Mesenchymal stem cell (in vitro differentiated cells and primary cell): Measurements from ENCODE around the gene ALKBH7.

Experiments
- DNase-seq: peaks from one replicate; pipeline ENCODE4 v3.0.0-alpha.2; 2013
- H2AFZ ChIP-seq: one replicate; pipeline ENCODE4 v1.6.1; 2013; ENCODE audit warnings: low read depth, mild to moderate bottlenecking, control low read depth, inconsistent platforms, low read length, moderate library complexity
- H2AK5ac ChIP-seq: 2 replicates; pipeline ENCODE4 v1.6.1; 2013; ENCODE audit warnings: low read length, moderate library complexity, mild to moderate bottlenecking, inconsistent platforms; ENCODE audit not compliant: severe bottlenecking
- H2BK120ac ChIP-seq: one replicate; pipeline ENCODE4 v1.6.1; 2013; ENCODE audit warnings: low read depth, mild to moderate bottlenecking, inconsistent platforms, low read length, moderate library complexity
- H2BK12ac ChIP-seq, 2 experiments: one replicate each; pipeline ENCODE4 v1.6.1; 2013; ENCODE audit warnings: inconsistent platforms in 2 of 2, low read length in 2 of 2, mild to moderate bottlenecking in 2 of 2, moderate library complexity in 2 of 2, control low read depth in 1 of 2
- H2BK15ac ChIP-seq: one replicate; pipeline ENCODE4 v1.6.1; 2013; ENCODE audit warnings: mild to moderate bottlenecking, low read depth, inconsistent platforms; ENCODE audit not compliant: poor library complexity, severe bottlenecking
- H2BK5ac ChIP-seq: 2 replicates; pipeline ENCODE4 v1.6.1; 2013; ENCODE audit warnings: low read depth, mild to moderate bottlenecking, low read length, control low read depth, inconsistent platforms; ENCODE audit not compliant: poor library complexity, severe bottlenecking
- H3K14ac ChIP-seq, 2 experiments: one replicate each; pipeline ENCODE4 v1.6.1; 2013; ENCODE audit warnings: inconsistent platforms in 2 of 2, low read length in 2 of 2, control low read depth in 1 of 2, mild to moderate bottlenecking in 1 of 2, moderate library complexity in 1 of 2
- H3K18ac ChIP-seq, 2 experiments: one replicate each; pipeline ENCODE4 v1.6.1; 2013; ENCODE audit warnings: inconsistent platforms in 2 of 2, low read length in 2 of 2, control low read depth in 1 of 2, low read depth in 1 of 2, mild to moderate bottlenecking in 1 of 2
- H3K23ac ChIP-seq, 2 experiments: one replicate each; pipeline ENCODE4 v1.6.1; 2013; ENCODE audit warnings: inconsistent platforms in 2 of 2, low read length in 2 of 2, mild to moderate bottlenecking in 2 of 2, moderate library complexity in 2 of 2, control low read depth in 1 of 2
- H3K27ac ChIP-seq: 2 replicates; pipeline ENCODE4 v1.5.1; 2013; ENCODE audit warnings: mild to moderate bottlenecking, moderate library complexity, low read length, control low read depth, inconsistent platforms; ENCODE audit not compliant: poor library complexity, severe bottlenecking
- H3K27me3 ChIP-seq, 2 experiments: 2 replicates each; pipeline versions ENCODE4 v1.6.1 to v1.7.0; 2013; ENCODE audit warnings: low read length in 2 of 2, mild to moderate bottlenecking in 2 of 2, moderate library complexity in 2 of 2, control low read depth in 1 of 2, inconsistent platforms in 1 of 2; ENCODE audit not compliant: control insufficient read depth in 1 of 2, insufficient read depth in 1 of 2
- H3K36me3 ChIP-seq, 2 experiments: 2 replicates each; pipeline versions ENCODE4 v1.6.1 to v1.7.0; 2013; ENCODE audit warnings: low read length in 2 of 2, control low read depth in 1 of 2, inconsistent platforms in 1 of 2, low read depth in 1 of 2, mild to moderate bottlenecking in 1 of 2; ENCODE audit not compliant: insufficient read depth in 2 of 2, control insufficient read depth in 1 of 2
- H3K4ac ChIP-seq, 2 experiments: one replicate each; pipeline ENCODE4 v1.6.1; 2013; ENCODE audit warnings: inconsistent platforms in 2 of 2, low read length in 2 of 2, mild to moderate bottlenecking in 2 of 2, moderate library complexity in 2 of 2, control low read depth in 1 of 2, low read depth in 1 of 2
- H3K4me1 ChIP-seq: 2 replicates; pipeline ENCODE4 v1.6.1; 2013; ENCODE audit warnings: low read depth, low read length, control low read depth; ENCODE audit not compliant: control insufficient read depth, insufficient read depth
- H3K4me2 ChIP-seq: 2 replicates; pipeline ENCODE4 v1.6.1; 2013; ENCODE audit warnings: low read length, mild to moderate bottlenecking, inconsistent platforms; ENCODE audit not compliant: poor library complexity, severe bottlenecking
- H3K4me3 ChIP-seq, 2 experiments: 2 replicates each; pipeline versions ENCODE4 v1.5.1 to v1.7.0; 2013; ENCODE audit warnings: low read length in 2 of 2, mild to moderate bottlenecking in 2 of 2, control low read depth in 1 of 2, low read depth in 1 of 2; ENCODE audit not compliant: insufficient read depth in 1 of 2
- H3K79me1 ChIP-seq: replicated peaks from 2 replicates; pipeline ENCODE4 v1.6.1; 2013; ENCODE audit warnings: mild to moderate bottlenecking, control low read depth, low read length, inconsistent platforms; ENCODE audit not compliant: poor library complexity, severe bottlenecking
- H3K9ac ChIP-seq: 2 replicates; pipeline ENCODE4 v1.7.0; 2013; ENCODE audit warnings: mild to moderate bottlenecking, low read length, moderate library complexity
- H3K9me3 ChIP-seq: 2 replicates; pipeline ENCODE4 v1.7.0; 2013; ENCODE audit warnings: mild to moderate bottlenecking, low read length; ENCODE audit not compliant: control insufficient read depth
- H4K8ac ChIP-seq: one replicate; pipeline ENCODE4 v1.6.1; 2013; ENCODE audit warnings: inconsistent platforms, mild to moderate bottlenecking, low read length, moderate library complexity
- H4K91ac ChIP-seq: one replicate; pipeline ENCODE4 v1.6.1; 2013; ENCODE audit warnings: mild to moderate bottlenecking, low read length, inconsistent platforms
- WGBS: methylation state at CpG from one replicate; pipeline ENCODE4 v1.1.7; 2013; ENCODE audit warnings: mixed read lengths; 5-methylcytosine and 5-hydroxymethylcytosine counted together

ALKBH7 gene

DNA sequence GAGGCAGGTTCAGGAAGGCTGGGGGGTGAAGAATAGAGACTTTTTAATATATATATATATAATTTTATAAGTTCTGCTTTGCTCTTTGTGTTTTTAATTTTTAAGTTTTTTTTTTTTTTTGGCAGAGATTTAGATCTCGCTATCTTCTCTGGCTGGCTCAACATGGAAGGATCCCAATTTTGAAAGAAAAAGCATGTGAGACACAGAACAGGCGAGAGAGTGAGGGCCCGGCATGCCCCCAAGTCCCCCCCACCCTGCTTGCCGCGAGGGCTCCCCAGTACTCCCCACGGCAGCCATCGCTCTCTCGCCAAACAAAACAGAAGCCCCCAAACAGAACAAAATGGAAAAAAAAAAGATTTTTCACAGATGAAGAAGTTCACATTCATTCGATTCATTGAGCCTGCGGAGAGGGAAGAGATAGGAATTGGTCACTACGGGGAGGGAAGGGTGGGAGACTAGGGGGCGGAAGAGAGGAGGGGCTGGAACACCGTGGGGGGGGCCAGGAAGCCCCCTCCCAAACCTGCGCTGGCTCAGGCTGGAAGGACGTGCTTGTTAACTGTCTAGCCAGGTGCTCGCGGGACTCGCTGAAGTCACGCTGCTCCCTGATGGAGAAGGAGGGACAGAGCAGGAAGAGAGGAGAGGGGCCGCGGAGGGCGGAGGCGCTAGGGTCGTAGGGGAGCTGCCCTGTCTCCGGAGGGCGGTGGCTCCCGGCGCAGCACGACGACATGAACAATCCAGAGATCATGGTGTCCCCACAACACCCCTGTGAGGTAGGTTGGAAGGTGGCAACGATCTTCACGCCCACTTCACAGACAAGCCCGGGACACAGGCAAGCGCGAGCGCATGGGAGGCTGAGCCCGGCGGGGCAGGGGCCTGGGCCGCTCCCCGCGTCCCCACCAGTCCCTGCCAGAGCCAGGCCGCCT, 41.4 kb downstream of the ALKBH7 start:
- Histone ChIP-seq H2AFZ (no peak overlapping the region), H3K14ac (no peak overlapping the region), H3K27ac (no peak overlapping the region), H3K36me3 (peaks cover 47 to 70% of the 10 kb centered on the region in 2 experiments), H2BK5ac (no peak overlapping the region), H3K23ac (no peak overlapping the region), H4K8ac (no peak overlapping the region), H3K18ac (no peak overlapping the region), H2BK120ac (no peak overlapping the region), H3K9me3 (no peaks in the 10 kb centered on the region), H3K4me1 (peaks cover 8% of the 10 kb centered on the region), H4K91ac (no peak overlapping the region), H2BK12ac (no peak overlapping the region), H2AK5ac (no peak overlapping the region), H3K4ac (no peak overlapping the region), H2BK15ac (no peak overlapping the region), H3K79me1 (peaks cover 43% of the 10 kb centered on the region), H3K9ac (no peak overlapping the region), H3K4me2 (no peak overlapping the region), H3K4me3 (no peak overlapping the region), H3K27me3 (no peaks in the 10 kb centered on the region)
- DNase-seq: no peak
- 90% methylated on average over 38 of the region's 42 CpGs for WGBS

DNA sequence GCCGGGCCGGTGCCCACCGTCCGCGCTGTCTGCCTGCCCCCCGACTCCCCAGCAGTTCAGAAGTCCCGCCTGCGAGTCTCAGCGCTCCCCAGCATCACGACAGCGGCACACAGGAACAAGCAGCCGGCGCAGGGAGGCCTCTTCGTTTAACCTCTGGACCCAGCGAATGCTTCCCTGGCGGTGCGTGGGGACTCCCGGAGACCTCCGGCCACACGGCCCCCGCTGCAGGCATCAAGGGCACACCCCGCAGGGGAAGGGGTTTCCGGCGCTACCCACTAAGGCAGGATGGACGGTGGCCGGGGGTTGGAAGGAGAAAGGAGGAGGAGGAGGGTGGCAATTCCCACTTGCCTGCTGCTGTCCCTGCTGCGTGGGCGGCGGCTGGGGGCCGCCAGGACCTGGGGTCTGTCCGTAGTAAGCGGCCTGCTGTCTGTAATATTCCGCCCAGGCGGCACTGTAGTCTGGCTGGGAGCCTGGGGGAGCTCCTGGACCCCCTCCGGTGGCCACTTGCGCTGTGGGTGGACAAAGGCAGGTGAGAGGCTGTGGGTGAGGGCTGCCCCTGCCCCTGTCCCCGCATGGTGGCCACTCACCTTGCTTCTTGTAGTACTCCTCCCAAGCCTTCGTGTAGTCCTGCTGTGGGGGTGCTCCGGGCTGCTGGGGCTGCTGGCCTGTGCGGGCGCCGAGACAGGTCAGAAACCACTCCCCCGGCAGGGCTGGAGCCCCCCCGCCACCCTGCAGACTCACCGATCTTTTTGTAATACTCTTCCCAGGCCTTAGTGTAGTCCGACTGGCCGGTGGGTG, 42.4 kb downstream of the ALKBH7 start:
- Histone ChIP-seq H3K9ac (no peak overlapping the region), H3K14ac (no peak overlapping the region)

DNA sequence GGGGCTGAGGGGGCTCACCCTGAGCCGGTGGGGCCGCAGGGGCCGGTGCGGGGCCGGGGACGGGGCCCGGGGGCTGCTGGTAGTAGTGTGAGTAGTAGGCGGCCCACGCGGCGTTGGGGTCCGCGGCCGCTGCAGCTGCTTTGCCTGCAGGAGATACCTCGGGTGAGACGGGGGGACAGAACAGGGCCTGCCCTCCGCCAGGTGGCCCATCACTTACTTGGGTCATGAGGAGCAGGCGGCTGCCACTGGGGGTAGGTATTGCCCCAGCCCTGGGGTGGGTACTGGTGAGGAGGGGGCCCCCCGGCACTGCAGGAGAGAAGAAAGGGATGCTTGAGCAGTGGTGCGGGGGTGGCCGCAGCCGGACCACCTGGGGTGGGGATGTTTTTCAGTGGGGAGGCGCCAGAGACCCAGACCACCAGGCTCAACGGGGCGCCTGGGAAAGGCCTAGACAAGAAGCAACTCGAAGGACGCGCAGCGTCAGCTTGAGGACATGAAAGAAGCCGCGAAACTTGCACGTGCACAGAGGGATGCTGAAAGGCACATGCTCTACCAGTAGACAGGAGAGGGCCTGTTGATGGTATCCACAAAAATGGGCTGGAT, 43.1 kb downstream of the ALKBH7 start:
- Histone ChIP-seq H3K4me3 (no peak overlapping the region), H2BK15ac (no peak overlapping the region), H4K8ac (no peak overlapping the region), H2AK5ac (no peak overlapping the region), H3K23ac (no peak overlapping the region), H3K9ac (no peak overlapping the region), H3K79me1 (peaks cover 43% of the 10 kb centered on the region), H3K36me3 (peaks cover 64 to 87% of the 10 kb centered on the region in 2 experiments), H3K9me3 (no peaks in the 10 kb centered on the region), H3K4me2 (no peak overlapping the region), H2BK120ac (no peak overlapping the region), H3K18ac (no peak overlapping the region), H3K4ac (no peak overlapping the region), H2BK12ac (no peak overlapping the region), H3K27ac (no peak overlapping the region), H3K4me1 (peaks cover 10% of the 10 kb centered on the region), H4K91ac (no peak overlapping the region), H2AFZ (no peak overlapping the region), H3K27me3 (no peaks in the 10 kb centered on the region), H3K14ac (no peak overlapping the region), H2BK5ac (no peak overlapping the region)
- no peak for DNase-seq
- WGBS: 96% methylated on average over 32 of the region's 32 CpGs

More for the DNA sequence above, 42.4 kb downstream of the ALKBH7 start:
- Histone ChIP-seq H3K9me3 (no peaks in the 10 kb centered on the region), H3K18ac (no peak overlapping the region), H2AK5ac (no peak overlapping the region), H2BK12ac (no peak overlapping the region), H2BK15ac (no peak overlapping the region), H3K27me3 (no peaks in the 10 kb centered on the region), H3K36me3 (peaks cover 57 to 80% of the 10 kb centered on the region in 2 experiments), H3K4me3 (no peak overlapping the region), H4K8ac (no peak overlapping the region), H3K27ac (no peak overlapping the region), H2AFZ (no peak overlapping the region), H4K91ac (no peak overlapping the region), H2BK120ac (no peak overlapping the region), H3K79me1 (peaks cover 43% of the 10 kb centered on the region), H3K4me1 (peaks cover 8% of the 10 kb centered on the region), H3K23ac (no peak overlapping the region), H2BK5ac (no peak overlapping the region), H3K4ac (no peak overlapping the region), H3K4me2 (no peak overlapping the region)
- no peak for DNase-seq
- WGBS: 96% methylated on average over 44 of the region's 47 CpGs
